Right renal pelvis (tissue), 4 donors: ENCODE data around the gene EPGN. TPM values are rescaled to one million over a fixed set of nuclear protein-coding genes. Genes with fewer than 3 reads are reported as not detected.

Experiments used
- DNase-seq, 4 donors: peaks; one replicate each; pipeline ENCODE4 v3.0.0-alpha.2; 2013; ENCODE audit warnings: low read depth in 4 of 4, low spot score in 3 of 4, missing footprints in 1 of 4
- polyA plus RNA-seq, 4 donors: library from polyadenylated mRNA; unstranded; fragments of 120-200 nt; gene quantifications; one replicate each; pipeline ENCODE4 v1.2.1, GENCODE V29; 2013; ENCODE audit not compliant: insufficient read length in 4 of 4

Gene EPGN, protein sequence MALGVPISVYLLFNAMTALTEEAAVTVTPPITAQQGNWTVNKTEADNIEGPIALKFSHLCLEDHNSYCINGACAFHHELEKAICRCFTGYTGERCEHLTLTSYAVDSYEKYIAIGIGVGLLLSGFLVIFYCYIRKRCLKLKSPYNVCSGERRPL
- 1 to 10 TPM; 1.2 to 1.4 (median 1.2) TPM for polyA plus RNA-seq

DNA sequence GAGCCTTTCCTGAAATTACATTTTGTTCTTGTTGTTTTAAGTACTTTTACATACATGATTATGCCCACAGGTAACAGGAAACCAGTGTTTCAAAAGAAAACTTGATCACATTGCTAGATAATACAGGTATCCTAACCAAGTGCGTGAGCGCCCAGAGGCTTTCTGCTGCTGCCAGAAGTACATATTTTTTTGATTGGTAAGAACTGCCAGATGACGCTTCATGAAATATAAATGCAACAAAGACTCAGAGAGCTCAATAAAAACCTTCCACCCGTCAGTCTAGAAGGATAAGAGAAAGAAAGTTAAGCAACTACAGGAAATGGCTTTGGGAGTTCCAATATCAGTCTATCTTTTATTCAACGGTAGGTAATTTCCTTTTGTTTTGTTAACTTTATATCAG is at the start of gene EPGN:
EPGN (plus strand) TSS at position 256 of the 400 bp plus-strand sequence; CDS start at position 320, 64 bp downstream.
- no peak for DNase-seq

DNA sequence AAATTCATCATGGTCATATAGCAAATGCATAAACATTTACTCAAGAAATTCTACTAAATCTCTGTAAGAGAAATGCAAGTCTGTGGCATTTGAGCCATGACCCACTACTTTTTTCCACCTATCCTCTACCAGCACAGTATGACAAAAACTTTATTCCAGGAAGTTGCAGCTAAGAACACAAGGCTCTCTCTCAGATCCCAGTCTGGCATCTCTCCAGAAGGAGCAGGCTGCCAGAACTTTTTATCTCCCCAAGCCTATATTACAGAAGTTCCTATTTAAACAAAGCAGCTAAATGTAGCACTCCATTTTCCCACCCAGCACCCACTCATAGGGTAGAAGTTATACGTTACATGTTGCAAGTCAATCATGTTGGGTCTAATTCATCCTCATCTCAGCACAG is 49.3 kb upstream of the EPGN start:
- peak in 1 of 4 donors; percentile 5 for DNase-seq

DNA sequence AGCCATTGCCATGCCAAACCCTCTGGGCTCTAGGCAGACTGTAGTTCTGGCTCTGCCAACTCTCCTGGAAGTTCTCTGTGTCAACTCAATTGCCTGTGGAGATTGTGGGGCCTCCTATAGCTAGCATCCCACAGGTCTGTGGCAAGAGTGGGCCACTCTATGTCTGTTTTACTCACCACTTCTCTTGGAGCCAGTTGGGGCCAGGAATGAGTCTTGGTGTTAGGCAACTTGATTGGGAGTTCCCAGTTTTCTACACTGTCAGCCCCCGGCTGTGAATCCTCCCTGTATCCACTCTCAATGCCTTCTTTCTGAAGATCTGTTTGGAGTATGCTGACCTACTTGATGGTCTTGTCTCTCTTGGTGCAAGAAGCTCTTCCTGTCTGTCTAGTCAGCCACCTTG is 48.2 kb upstream of the EPGN start:
- DNase-seq, result no peak

DNA sequence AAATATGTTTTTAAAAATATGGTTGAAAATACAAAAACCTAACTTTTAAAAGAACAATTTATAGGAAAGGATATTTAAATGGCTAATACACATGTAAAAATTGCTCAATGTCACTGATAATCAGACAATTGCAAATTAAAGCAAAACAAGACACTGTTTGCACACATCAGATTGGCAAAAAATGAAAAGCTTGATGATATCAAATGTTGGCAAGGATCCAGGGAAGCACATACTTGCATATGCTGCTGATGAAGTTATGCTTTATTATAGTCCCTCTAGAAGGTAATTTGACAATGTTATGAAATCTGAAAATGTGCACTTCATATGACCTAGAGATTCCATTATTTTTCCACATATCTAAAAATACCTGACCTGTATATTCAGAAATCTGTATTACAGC is 45.7 kb upstream of the EPGN start:
- DNase-seq, result no peak

DNA sequence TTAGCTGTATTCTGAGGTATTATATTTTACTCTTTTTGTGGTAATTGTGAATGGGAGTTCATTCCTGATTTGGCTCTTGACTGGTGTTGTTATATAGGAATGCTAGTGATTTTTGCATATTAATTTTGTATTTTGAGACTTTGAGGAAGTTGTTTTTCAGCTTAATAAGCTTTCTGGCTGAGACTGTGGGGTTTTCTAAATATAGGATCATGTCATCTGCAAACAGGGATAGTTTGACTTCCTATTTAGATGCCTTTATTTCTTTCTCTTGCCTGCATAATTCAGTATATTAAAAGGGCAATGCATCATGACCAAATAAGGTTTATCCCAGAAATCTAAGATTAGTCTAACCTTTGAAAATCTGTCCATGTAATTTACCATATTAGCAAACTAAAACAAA is 44.7 kb upstream of the EPGN start:
- DNase-seq, result no peak

DNA sequence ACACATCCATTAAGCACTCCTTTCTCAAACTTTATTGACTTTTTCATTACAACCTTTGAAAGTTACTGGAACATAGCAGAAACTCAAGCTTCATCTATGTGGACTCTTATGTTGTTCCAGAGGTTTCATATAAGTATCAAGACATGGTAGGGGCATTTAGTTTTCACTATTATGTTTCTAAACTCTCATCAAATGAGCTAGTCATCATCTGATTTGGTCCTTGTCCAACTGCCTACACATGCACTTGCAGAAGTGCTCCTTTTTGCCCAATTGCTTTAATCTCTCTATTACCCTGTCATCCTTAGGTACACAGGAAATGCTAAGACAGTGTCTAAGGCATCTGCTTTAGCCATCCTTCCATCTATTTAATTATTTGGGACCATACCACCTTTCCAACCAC is 42.2 kb upstream of the EPGN start:
- no peak for DNase-seq

DNA sequence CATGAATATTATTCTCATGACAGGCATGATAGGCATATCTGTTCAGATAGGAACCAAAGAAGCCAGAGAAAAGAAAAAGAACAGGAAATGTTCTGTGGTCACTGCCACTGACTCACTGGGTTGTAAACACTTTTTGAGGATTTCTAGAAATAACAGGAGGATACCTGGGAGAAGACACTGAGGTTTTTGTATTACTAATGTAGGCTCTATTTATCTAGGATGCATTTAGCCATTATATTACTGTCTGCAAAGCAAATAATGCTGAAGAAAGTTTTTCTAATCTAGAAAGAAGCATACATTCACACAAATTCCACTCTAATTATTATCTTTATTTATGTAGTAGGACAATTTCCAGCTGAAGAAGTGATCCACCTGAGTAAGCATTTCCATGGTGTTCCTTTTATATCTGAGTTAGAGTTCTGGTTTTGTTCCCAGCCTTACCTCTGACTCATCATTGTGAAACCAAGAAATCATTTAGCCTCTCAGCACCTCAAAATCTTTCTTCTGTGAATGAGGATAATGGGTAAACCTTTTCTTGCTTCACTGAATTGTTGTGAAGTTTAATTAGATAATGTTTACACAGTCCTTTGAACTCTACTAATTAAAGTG is 40.2 kb upstream of the EPGN start:
- no peak for DNase-seq

DNA sequence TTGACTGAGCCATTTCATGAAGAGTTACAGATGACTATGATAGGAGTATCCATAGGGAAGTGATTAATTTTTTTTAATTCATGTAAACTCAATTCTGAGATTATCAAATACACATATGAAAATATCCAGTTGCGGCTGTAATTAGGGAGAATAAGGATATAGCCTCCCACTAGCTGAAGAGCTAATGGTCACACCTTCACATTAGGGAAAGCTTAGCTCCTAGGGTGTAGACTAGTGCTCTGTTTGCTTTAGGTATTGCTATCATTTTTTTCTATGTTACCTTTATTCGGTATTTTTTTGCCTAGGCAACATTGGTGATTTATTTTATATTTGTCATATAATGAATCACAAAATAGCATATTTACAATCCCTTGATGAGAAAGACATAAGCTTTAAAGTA is 39.6 kb upstream of the EPGN start:
- DNase-seq, result no peak

DNA sequence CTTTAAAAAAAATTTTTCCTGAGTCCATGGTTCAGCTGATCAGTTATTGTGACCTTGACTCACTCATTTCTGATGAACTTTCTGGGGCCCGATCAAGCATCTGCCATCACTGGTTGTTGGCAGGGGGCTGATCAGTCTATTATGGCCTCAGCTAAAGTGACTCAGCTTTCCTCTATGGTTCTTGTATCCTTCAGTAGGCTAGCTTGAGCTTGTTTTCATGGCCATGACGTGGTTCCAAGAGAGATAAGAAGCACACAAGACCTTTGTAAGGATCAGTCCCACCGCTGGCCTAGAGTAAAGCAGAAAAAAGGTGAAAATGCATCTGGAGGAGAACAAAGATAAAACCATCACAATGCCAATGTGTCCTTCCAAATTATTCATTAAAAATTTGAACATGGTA is 29.8 kb upstream of the EPGN start:
- DNase-seq, result no peak

DNA sequence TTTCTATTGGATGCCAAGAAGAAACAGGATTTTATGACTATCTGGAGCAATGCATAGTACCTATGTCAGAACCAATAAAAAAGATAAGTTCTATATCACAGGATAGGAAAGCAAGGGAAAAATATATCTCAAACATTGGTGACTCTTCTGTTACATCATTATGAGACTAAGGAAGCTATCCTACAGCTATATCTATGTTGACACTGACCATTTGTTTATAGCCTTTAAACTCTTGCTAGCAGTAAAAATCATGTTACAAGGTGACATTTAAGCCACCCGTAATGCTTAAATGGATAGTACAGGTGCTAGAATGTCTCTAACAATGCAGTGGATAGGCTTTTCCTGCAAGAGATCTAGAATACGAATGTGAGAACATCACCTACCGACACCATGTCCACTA is 28.6 kb upstream of the EPGN start:
- no peak for DNase-seq

DNA sequence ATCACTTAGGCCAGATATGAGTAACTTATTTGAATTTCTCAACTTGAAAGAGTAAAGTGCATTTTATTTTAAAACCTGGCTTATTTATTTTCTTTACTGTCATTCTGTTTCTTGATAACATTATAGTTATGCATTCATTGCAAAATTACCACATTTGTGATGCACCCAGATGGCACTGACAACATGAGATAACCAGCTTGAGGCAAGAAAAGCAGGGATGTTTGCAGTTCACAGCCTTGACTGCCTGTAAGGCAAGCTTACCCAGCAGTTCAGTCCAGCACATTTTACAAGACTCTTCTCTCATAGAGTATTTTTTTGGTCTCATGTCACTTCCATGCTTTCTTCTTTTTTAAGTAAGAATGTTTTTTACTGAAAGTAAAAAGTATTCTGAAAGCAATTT is 25.3 kb upstream of the EPGN start:
- DNase-seq, result no peak

DNA sequence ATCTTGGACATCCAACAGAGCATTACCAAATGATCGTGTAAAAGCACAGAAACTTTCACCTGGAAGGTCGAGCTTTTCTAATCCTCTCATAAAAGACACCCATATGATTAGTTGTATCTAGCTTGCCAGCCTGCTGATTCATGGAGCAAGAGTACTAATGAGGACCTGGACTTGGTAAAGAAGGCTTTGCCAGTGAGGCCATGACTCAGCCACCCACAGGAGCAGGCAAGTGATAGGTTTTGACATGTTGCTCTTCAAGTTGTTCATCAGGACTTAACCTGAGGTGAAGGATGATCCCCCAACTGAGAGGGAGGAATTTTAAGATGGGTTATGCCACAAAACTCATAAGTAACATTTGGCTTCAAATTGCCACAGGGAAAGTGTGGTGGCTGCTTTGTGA is 24.7 kb upstream of the EPGN start:
- DNase-seq, result no peak

DNA sequence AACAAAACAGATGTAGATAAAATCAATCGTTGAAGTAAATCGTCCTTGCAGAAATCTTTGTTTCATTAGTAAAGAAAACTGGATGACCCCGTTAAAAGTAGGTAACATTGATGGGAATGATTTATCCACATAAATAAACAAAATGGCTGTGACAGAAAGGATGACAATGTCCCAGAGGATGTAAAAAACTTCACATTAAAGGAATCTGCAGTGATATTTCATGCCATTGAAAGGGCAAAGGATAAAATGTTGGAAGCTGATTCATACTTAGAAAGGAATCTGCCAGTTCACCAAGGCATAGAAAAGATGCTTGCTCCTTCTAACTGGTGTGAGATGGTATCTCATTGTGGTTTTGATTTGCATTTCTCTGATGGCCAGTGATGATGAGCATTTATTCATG is 24.2 kb upstream of the EPGN start:
- DNase-seq, result no peak

DNA sequence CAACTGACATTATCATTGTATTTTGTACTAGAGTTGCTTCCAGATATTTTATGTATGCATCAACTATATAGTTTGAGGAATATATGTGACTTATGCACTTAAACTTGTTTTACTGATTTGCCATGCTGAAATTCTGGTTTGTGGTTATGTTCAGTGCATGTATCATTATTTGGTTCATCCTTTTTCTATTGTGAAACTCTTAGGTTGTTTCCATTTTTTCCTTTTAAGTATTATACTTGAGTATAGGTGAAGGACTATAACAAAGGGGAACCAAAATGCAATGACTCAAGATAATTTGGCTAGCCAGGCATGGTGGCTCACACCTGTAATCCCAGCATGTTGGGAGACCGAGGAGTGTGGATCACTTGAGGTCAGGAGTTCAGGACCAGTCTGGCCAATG is 21.1 kb upstream of the EPGN start:
- no peak for DNase-seq

DNA sequence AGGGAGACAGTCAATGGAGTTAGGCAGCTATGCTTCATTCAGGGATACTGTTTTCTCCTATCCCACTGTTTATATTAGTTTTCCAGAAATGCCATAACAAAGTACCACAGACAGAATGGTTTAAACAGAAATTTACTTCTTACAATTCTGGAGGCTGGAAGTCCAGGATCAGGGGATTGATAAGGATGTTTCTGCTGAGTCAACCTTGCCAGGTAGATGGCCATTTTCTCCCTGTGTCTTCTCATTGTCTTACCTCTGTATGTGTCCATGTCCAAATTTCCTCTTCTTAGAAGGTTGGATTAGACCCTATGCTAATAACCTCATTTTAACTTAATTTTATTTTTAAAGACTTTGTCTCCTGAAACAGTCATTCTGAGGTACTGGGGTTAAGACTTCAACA is 20.5 kb upstream of the EPGN start:
- no peak for DNase-seq

DNA sequence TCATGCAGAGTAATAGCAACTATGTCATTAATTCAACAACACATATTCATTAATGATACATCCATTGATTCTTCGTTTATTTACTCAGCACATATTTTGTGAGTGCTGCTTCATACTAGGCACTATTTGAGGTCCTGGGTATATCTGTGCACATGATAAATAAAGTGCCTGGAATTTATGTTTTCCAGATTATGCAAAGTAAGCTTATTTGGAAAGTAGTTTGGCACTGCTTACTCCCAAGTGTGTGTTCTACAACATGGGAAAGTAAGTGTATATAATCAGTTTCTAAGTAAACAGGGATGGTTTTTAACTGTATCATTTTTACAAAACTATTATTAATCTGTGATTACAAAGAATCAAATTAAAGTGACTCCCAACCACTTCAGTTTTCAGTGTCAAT is 16.8 kb upstream of the EPGN start:
- DNase-seq, result no peak

DNA sequence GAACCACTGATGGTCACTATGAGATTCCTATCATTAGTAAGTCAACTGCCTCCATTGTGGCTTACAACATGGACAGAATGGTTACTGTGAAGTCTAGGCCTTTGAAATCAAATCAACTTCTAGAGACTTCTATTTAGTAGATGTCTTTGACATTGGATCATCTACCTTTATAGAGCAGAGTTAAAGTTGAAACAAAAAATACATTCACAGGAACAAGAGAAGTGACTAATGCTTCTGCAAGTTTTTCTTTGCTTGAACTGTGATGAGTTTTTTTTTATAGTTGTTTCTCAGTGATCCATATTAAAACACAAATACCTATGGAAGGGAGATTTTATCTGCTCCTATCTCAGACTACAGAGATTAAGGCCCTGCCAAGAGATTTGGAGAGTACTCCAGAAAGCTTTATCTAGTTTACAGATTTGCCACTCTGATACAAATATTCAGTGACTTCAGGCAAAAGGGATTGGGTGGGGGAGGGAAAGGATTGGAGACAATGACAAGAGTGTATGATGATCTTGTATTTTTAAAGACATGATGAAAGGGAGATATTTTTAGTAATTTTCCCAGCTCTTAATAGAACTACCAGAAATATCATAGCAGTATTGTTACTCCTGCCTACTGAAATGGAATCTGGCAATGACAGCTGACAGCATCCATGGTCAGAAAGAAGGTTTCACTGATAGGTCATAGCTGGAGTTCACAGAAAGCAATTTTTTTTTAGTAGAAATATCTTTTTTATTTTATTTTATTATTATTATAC is 16.0 kb upstream of the EPGN start:
- no peak for DNase-seq

DNA sequence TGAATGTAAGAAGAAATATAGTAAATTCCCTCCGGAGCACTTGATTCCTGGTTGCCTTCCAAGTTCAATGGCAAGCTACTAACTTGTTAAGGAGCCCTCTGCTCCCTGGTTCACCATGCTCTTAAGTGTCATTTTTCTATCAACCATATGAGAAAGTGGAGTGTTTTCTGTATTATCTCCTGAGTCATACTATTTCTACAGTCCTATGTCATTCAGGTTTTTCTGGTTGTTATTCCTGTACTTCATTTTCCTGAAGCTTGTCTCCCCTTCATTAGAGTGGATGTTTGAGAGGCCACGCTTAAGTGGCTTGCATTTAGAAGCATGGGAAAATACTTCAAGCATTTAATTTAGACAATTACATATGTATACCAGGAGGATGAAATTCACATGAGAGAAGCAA is 14.7 kb upstream of the EPGN start:
- DNase-seq, result no peak

DNA sequence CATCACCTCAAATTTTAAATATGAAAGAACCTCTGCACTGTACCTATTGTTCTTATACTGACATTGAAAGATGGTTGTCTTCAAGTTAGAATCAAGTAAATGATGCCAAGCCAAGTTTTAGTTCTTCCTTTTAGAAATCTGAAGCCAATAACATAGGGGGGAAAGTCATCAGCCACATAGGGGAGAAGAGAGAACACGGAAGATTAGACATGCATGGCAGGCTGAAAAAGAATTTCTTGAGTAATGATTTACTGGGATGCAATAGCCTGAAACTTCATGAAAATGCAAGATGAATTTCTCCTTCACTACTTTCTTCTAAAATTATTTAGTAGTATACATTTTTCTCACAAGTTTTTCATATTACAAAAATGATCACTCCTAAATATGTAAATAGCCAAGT is 13.6 kb upstream of the EPGN start:
- DNase-seq, result no peak

DNA sequence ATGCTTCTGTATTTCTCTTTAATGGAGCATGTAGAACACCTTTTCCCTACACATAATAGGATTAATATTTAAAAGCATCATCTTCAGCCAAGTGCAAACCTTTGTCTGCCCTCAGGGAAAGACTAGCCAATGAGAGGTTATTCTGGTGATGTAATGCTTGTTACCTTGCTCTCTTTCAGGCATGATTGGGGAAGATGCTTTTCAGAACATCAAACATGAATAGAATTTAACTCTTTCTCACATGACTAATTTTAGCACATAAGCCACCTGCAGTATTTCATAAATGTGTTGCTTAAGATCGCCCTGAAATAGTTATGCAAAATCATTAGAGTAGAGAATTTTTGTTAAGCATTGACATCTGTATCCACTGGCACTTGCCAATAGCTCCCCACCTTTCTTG is 10.7 kb upstream of the EPGN start:
- DNase-seq, result no peak

DNA sequence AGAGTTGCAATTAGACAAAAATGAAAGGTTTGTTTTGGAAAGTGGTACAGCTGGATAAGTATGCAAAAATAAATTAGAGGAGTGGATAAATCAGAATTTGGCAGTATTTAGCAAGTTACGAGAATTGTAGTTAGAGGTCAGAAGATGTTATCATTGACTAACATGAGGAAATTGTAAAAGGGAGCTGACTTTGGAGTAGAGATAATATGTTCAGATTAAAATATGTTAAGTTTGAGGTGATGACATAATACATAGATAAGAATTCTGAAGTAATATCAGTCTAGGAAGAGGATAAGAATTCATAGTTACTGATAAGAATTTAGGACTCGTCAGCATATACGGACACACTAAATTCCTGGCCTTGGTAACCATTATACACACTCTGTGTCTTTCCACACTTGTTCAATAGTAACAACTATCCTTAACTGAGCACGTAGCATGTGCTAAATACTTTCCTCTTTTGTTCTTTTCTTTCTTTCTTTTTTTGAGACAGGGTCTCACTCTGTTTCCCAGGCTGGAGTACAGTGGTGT is 4.1 kb upstream of the EPGN start:
- no peak for DNase-seq

DNA sequence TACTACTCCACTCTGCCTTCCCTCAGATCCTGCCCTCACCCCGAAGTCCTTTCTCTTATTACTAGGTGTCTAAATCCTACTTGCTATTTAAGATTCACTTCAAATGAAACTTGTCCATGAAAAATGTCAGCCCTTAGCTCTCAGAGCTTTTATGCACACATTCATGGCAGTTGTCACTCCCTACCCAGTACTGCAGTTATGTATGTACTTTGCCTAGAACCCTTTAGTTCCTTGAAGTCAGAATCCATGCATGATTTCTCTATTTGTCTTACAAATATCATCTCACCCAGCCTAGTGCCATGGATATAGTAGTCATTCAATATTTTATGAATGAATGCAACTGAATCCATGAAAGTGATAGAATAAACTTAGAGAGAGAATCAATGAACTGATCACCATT is 3.3 kb upstream of the EPGN start:
- DNase-seq, result no peak
